ENCODE data around the gene LFNG. TPM values are rescaled to one million over a fixed set of nuclear protein-coding genes. Genes with fewer than 3 reads are reported as not detected.

Gene LFNG
- total RNA-seq, 1 donor from 2014 or later: 19.0 TPM

GRCh38 chr7:2564970-2565540 is 45.5 kb downstream of the LFNG start:
- no peak overlapping the region for H3K4me3 Mint-ChIP-seq
- peaks cover 4% of the 10 kb centered on the region for H3K4me1 Mint-ChIP-seq
- no peak for DNase-seq (ENCODE audit: low spot score in 2 of 2, unreplicated experiment in 2 of 2)
- no peak for TF ChIP-seq CTCF (IDR thresholded peaks at IDR 0.05; ENCODE audit: unreplicated experiment)
- peaks cover 9% of the 10 kb centered on the region for H3K36me3 Mint-ChIP-seq
- no peak overlapping the region for H3K27ac Mint-ChIP-seq
- no peaks in the 10 kb centered on the region for H3K9me3 Mint-ChIP-seq
- no peaks in the 10 kb centered on the region for H3K27me3 Mint-ChIP-seq (ENCODE audit: low read depth)

- no peaks in the 10 kb centered on the region for H3K9me3 Mint-ChIP-seq
- H3K4me1 Mint-ChIP-seq: peaks cover 3% of the 10 kb centered on the region
- no peak for TF ChIP-seq CTCF (IDR thresholded peaks at IDR 0.05; ENCODE audit: unreplicated experiment)
- no peaks in the 10 kb centered on the region for H3K27me3 Mint-ChIP-seq (ENCODE audit: low read depth)
- no peak overlapping the region for H3K27ac Mint-ChIP-seq
- H3K4me3 Mint-ChIP-seq: no peak overlapping the region
- H3K36me3 Mint-ChIP-seq: peaks cover 9% of the 10 kb centered on the region
- no peak for DNase-seq (ENCODE audit: low spot score in 2 of 2, unreplicated experiment in 2 of 2)
Measured at GRCh38 chr7:2566348-2566889, 46.8 kb downstream of the LFNG start.

GRCh38 chr7:2566890-2567678 is 47.5 kb downstream of the LFNG start:
- TF ChIP-seq CTCF (IDR thresholded peaks at IDR 0.05; ENCODE audit: unreplicated experiment): no peak
- Mint-ChIP-seq H3K4me1 (no peaks in the 10 kb centered on the region), H3K27me3 (ENCODE audit: low read depth) (no peaks in the 10 kb centered on the region), H3K9me3 (no peaks in the 10 kb centered on the region), H3K4me3 (no peak overlapping the region), H3K36me3 (peaks cover 9% of the 10 kb centered on the region), H3K27ac (no peak overlapping the region)
- DNase-seq (ENCODE audit: low spot score in 2 of 2, unreplicated experiment in 2 of 2): no peak

- Mint-ChIP-seq H3K4me1 (no peaks in the 10 kb centered on the region), H3K4me3 (no peak overlapping the region)
- no peak for TF ChIP-seq CTCF (IDR thresholded peaks at IDR 0.05; ENCODE audit: unreplicated experiment)
Measured at GRCh38 chr7:2567679-2568278, 48.2 kb downstream of the LFNG start.

GRCh38 chr7:2568521-2569223 is 49.1 kb downstream of the LFNG start:
- no peak for TF ChIP-seq CTCF (IDR thresholded peaks at IDR 0.05; ENCODE audit: unreplicated experiment)
- no peak overlapping the region for H3K27ac Mint-ChIP-seq
- H3K4me1 Mint-ChIP-seq: no peaks in the 10 kb centered on the region
- H3K9me3 Mint-ChIP-seq: no peaks in the 10 kb centered on the region
- H3K4me3 Mint-ChIP-seq: no peak overlapping the region
- H3K36me3 Mint-ChIP-seq: peaks cover 11% of the 10 kb centered on the region
- no peak for DNase-seq (ENCODE audit: low spot score in 2 of 2, unreplicated experiment in 2 of 2)
- no peaks in the 10 kb centered on the region for H3K27me3 Mint-ChIP-seq (ENCODE audit: low read depth)

More at GRCh38 chr7:2567679-2568278, 48.2 kb downstream of the LFNG start:
- H3K9me3 Mint-ChIP-seq: no peaks in the 10 kb centered on the region
- no peak for DNase-seq (ENCODE audit: low spot score in 2 of 2, unreplicated experiment in 2 of 2)
- H3K27me3 Mint-ChIP-seq (ENCODE audit: low read depth): no peaks in the 10 kb centered on the region
- peaks cover 9% of the 10 kb centered on the region for H3K36me3 Mint-ChIP-seq
- H3K27ac Mint-ChIP-seq: no peak overlapping the region

Data from mesothelial cell of epicardium (in vitro differentiated cells).